Epidermal melanocyte (primary cell): ENCODE data around the gene IL10RA.
"Not testable (repeated sequence)": the region's sequence is repeated elsewhere in the genome, so short reads cannot be mapped to it uniquely, and the experiment has no call there.

Source experiments
- DNase-seq: peaks from one replicate; pipeline ENCODE4 v3.0.0; 2011; ENCODE audit warnings: low spot score; ENCODE audit not compliant: insufficient read length

IL10RA gene

GRCh38 chr11:118005224-118006152, 19.3 kb downstream of the IL10RA start:
- no peak for DNase-seq

- no peak for DNase-seq
Measured at GRCh38 chr11:118006153-118006534, 19.9 kb downstream of the IL10RA start.

GRCh38 chr11:118007040-118007439, 20.8 kb downstream of the IL10RA start:
- DNase-seq = no peak

GRCh38 chr11:118007563-118008270, 21.5 kb downstream of the IL10RA start:
- not testable (repeated sequence) for DNase-seq

GRCh38 chr11:118008271-118008911, 22.2 kb downstream of the IL10RA start:
- DNase-seq = no peak

GRCh38 chr11:118009864-118010737, 23.9 kb downstream of the IL10RA start:
- DNase-seq = no peak

- DNase-seq = no peak
Measured at GRCh38 chr11:118010738-118011461, 24.7 kb downstream of the IL10RA start.

- no peak for DNase-seq
Measured at GRCh38 chr11:118012083-118012669, 26.0 kb downstream of the IL10RA start.

GRCh38 chr11:118014022-118014421, 27.8 kb downstream of the IL10RA start:
- DNase-seq = no peak

- DNase-seq = no peak
Measured at GRCh38 chr11:118015385-118015841, 29.2 kb downstream of the IL10RA start.

- no peak for DNase-seq
Measured at GRCh38 chr11:118016104-118016503, 29.9 kb downstream of the IL10RA start.

- no peak for DNase-seq
Measured at GRCh38 chr11:118017111-118017510, 30.9 kb downstream of the IL10RA start.

- no peak for DNase-seq
Measured at GRCh38 chr11:118017631-118018315, 31.6 kb downstream of the IL10RA start.

- no peak for DNase-seq
Measured at GRCh38 chr11:118018401-118018800, 32.2 kb downstream of the IL10RA start.

GRCh38 chr11:118021146-118021545, 35.0 kb downstream of the IL10RA start:
- DNase-seq = no peak

- no peak for DNase-seq
Measured at GRCh38 chr11:118027694-118028093, 41.5 kb downstream of the IL10RA start.

GRCh38 chr11:118028626-118029025, 42.4 kb downstream of the IL10RA start:
- DNase-seq = no peak

- DNase-seq = no peak
Measured at GRCh38 chr11:118033443-118033842, 47.2 kb downstream of the IL10RA start.

- no peak for DNase-seq
Measured at GRCh38 chr11:118042141-118042540, 55.9 kb downstream of the IL10RA start.
